HPDE6-E6E7 (cell line): Measurements from ENCODE around the gene HSPA12A.
A peak's percentile ranks its signal among the peaks of the same experiment; 100 is the strongest.

ENCODE experiments used
- DNase-seq: peaks from one replicate; pipeline ENCODE4 v3.0.0; 2011; ENCODE audit warnings: missing footprints; ENCODE audit errors: extremely low spot score

HSPA12A gene

DNA sequence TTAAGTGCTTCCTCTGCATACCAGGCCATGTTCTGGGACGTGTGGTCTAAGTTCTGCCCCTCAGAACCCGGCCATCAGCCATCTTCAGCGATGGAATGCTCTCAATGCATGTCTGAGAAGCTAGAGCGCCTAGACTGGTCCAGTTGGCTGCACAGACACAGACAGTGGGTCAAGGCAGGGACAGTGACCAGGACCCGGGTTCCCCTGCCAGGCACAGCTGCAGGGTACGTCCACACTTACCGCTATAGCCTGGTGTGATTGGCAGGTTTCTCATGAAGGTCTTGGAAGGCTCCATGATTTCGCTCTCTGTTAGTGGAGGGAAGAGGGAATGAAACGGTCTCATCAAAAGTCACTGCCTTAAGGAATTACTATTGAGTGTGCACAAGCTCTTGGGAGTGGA is 74.3 kb downstream of the HSPA12A start:
- no peak for DNase-seq

DNA sequence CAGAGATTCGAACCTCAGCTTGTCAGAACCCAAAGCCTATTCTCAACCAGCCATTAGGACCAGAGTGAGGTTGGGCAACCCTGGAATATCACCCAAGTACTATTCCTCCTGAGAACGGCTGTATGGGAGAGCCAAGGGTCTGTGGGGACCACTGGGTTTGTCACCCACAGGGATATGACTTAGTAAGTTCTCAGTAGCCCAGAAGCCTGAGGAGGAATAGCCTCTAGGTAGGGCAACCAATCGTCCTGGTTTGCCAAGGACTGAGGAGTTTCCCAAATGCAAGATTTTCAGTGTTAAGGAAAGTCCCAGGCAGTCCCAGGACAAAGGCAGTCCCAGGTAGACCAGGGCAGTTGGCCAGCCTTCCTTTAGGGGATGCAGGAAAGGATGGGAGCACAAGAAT is 74.9 kb downstream of the HSPA12A start:
- DNase-seq: no peak

DNA sequence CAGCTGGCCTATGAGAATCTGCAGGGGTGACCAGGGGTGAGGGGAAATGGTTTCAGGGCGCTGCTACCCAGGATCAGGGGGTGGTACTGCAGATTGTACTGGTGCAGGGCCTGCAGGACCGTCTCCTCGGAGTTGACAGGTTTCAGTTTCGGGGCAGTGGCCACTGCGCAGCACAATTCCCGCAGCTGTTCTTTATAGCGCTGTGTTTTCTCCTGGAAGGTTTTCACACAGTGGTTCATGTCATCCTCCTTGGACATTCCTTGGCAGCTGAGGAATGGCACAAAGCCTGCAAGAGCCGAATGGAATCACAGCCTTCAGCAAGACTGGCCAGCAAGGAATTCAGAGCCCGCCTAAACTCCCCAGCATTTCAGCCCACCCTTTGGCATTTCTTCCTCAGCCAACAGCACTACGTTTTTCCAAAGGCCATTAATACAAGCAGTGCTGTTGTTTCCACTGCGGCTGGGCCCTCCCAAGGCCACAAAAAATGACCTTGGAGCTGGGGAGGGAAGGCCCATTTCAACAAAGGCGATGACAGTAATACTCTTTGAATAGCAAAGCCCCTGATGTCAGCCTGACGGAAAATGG is 76.7 kb downstream of the HSPA12A start:
- DNase-seq: no peak

DNA sequence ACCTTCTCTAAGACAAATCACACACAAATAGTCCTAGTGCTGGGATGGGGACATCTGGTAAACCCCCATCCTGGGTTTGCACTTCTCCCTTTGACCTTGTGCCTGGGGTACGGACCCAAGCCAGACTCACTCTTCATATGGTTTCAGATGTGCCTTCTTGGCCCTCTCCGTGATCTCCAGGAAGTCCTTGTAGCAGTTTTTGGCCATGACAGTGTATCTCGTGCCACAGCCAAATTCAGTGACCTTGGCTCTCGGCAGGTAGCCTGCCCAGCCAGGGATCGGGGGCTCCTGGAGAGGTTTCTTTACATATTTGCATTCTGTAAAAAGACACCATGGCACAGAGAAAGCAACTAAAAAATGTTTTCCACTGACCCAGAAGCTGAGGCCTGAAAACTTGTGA is 77.7 kb downstream of the HSPA12A start:
- no peak for DNase-seq

DNA sequence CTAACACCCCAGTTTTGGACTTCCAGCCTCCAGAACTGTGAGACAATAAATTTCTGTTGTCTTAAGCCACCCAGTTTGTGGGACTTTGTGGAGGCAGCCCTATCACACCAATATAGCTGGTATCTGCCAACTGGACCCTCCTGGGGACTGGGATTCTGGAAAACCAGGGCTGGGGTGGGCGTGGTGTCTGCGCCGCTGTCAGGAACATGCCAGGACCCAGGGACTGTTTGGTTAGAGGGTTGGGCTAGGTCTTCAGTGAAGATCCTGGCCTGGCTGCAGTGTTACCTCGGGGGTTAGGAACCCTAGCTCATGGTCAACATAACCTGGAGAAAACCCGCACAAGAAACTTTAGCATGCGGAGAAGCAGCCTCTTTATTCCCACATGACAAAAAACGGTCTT is 79.0 kb downstream of the HSPA12A start:
- DNase-seq: no peak

DNA sequence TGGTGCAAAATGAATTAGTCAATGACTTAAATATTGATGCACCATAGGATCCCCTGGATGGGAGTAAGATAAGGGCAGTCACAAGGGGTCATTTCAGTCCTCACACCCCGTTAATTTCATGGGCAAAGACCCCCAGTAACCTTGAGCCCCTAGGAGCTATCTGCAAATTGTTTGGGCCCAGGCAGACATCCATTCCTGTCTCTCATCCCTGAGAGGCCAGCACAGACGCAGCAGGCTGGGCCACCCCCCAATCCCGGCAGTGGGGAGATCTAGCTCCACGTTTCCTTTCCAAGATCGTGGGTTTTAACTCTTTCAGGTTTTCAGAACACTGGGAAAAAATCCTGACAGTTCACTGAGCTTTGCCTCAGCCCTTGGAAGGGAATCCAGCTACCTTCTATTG is 81.5 kb downstream of the HSPA12A start:
- DNase-seq: no peak

DNA sequence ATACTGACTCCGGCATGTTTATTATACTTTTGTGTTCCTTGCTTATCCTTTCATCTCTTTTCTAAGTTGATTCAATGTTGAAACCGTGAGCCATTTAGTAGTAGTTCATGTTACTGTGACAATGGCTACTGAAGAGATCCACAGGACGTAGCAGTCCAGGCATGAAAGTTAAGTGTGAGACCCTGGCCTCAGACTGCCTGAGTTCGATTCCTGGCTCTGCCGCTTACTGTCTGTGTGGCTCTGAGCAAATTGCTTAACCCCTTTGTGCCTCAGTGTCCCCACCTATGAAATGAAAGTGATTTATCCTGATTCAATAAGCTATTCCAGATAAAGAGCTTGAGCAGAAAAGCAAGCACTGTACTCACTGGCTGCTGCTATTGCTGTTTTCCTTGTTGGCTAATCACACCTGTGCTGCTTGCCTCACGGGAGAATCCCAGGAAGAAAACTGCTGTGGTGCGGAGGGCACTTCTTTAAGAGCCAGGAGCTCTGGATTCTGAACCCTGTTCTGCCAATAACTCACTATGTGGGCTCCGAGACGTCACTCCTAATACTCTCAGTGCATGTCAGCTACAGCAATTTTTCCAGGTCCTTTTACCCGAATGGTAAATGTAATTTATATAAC is 83.2 kb downstream of the HSPA12A start:
- no peak for DNase-seq

DNA sequence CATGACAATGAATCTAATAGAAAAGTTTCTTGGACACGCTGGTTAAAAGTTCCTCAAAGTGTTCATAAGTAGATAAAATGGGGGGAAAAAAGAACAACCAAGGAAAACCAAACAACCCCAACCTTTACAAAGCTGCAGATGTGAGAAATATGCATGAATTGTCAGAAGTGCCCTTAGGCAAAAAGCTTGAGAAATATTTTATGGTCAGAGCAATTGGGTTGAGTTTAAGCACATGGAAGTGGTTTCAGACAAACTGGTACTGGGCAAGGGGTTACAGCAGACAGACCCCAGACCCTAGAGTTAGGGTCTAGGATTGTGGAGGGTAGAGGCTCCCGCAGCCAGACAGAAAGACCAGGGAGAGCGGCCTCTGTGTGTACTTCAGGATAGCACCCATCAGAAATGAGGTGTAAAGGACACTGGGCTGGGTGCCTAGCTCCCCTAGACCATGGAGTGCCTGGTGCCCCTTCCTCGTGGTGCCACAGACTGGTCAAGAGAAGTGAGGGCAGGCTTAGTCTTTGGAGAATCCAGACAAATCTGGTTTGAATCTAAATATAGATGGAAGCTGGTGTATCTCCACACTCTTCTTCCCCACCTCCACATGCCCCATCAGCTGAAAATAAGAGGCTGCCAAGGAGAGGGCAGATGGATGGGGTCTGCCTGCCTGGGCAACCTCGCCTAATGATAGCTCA is 84.4 kb downstream of the HSPA12A start:
- DNase-seq: no peak

DNA sequence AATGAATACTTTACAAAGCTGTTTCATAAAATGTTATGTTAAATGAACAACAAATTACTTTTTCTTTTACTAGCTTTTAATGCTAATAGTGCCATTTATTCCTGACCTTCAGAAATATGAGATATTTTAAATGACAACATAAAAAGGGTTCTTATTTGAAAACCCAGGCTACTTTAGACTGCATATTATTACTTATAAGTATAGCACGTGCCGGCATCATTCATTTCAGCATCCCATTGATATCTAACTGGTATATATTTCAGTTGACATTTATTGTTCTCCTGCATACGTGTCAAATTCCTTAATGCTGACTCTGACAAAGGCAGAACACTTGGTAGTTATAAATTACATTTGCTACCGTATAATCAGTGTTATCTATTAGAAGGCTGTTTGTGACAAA is 86.3 kb downstream of the HSPA12A start:
- no peak for DNase-seq

DNA sequence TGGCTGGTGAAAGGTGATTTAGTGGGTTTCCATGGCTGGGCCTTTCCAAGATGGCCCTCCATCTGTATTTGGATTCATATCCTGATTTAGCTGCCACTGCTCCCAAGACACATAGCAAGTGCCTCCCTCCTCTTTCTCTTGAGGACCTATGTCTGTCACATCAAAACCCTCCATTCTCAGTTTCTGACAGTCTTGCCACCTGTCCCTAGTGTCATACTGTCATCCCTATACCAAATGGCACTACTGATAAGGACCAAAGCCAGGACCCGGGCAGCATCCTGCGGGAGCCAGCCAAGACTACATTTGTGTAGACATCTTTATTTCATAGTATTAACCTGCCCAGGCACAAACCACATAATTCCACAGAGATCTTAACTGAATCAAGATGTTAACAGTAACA is 86.8 kb downstream of the HSPA12A start:
- DNase-seq: no peak

DNA sequence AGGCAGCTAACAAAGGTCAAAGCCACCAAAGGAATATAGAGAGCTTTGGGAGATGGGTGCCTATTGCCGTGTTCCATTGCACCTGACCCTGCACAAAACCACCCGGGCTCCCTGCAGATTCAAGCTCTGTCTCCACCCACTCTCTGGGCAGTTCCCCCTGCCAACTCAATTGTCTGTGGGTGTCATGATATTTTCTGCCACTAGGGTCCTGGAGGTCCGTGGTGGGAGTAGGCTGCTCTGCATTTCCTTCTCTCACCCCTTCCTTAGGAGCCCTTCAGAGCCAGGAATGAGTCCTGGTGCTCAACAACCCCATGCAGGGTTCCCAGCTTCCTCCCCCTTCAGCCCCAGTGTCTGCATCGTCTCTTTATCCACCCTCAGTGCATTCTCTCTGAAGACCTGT is 87.5 kb downstream of the HSPA12A start:
- no peak for DNase-seq

DNA sequence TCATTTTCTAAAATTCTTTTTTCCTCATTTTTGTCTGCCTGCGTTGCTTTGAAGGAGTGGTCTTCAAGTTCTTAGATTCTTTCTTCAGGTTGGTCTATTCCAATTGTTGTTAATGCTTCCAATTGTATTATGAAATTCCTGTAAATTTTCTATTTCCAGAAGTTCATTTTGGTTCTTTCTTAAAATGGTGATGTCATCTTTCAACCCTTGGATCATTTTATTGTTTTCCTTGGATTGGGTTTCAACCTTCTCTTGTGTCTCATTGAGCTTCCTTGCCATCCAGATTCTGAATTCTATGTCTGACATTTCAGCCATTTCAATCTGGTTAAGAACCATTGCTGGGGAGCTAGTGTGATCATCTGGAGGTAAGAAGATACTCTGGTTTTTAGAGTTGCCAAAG is 88.5 kb downstream of the HSPA12A start:
- DNase-seq: no peak

DNA sequence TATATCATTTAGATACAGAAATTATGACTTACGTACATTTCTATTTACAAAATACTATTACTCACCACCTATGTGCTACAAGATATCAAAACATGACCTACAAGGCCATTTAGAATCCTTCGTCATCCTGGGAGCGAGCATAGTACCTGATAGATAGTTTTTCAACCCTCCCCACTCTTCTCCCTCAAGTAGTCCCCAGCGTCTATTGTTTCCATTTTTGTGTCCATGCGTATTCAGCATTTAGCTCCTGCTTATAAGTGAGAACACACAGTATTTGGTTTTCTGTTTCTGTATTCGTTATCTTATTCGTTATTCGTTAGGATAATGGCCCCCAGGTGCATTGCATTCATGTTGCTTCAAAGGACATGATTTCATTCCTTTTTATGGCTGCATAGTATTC is 93.5 kb downstream of the HSPA12A start:
- no peak for DNase-seq

DNA sequence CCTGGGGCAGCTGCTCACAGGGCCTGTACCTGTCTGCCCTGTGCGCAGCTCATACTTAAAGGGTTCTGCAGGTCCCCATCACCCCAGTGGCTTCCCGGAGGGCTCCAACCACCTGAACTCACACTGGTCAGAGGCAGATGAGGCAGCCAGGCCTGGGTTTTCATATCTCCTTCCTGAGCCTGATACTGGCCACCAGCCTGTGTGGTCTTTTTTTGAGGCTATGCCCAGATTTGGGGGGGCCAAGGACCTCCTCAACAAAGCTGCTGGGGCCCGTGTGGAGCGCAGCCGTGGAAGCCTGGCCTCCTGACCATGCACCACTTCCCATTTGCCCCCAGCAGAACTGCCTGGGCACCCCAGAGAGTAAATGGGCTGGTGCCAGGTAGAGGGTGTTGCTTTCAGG is 95.9 kb downstream of the HSPA12A start:
- DNase-seq: no peak

DNA sequence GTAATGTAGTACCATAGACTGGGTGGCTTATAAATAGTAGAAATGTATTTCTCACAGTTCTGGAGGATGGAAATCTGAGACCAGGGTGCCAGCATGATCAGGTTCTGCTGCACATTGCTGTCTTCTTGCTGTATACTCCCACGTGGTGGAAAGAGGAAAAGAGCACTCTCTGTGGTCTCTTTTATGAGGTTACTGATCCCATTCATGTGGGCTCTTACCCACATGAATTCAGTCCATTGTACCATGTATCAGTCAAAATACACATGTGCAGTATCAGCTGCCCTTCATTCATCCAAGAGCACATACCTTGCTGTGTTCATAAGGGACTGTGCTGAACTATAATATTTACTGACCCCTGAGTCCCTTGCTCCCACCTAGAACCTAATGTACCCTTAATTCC is 104.5 kb downstream of the HSPA12A start:
- no peak for DNase-seq

DNA sequence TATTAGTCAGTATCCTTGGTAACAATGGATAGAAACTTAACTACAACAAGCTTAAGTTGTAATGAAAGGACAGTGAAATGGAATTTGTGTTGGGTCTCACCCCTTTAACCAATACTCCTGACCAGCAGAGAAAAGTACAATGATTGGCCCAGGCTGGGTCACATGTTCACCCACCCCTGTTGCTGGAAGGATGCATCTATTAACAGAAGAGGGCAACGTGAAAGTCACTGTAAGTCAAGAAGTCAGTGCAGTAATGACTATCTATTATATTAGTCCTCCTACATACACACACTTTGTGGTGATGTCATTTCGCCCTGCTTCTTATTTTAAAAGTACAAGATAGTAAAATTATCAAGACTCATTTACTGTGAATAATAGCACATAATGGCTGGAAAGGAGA is 105.4 kb downstream of the HSPA12A start:
- DNase-seq: no peak

DNA sequence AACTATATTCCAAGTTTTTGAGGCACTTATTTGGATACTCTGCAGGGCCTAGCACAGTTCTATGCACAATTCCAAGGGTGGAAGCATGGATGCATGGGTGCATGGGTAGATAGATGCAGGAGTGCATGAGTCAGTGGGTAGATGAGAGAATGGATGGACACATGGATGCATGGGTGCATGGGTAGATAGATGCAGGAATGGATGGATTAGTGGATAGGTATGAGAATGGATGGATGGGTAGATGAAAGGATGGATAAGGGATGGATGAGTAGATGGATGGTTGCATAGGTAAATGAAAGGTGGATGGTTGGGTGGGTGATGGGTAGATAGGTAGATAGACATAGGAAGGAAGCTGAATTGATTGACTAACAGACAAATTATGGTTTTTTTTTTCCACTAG is 106.0 kb downstream of the HSPA12A start:
- DNase-seq: no peak

DNA sequence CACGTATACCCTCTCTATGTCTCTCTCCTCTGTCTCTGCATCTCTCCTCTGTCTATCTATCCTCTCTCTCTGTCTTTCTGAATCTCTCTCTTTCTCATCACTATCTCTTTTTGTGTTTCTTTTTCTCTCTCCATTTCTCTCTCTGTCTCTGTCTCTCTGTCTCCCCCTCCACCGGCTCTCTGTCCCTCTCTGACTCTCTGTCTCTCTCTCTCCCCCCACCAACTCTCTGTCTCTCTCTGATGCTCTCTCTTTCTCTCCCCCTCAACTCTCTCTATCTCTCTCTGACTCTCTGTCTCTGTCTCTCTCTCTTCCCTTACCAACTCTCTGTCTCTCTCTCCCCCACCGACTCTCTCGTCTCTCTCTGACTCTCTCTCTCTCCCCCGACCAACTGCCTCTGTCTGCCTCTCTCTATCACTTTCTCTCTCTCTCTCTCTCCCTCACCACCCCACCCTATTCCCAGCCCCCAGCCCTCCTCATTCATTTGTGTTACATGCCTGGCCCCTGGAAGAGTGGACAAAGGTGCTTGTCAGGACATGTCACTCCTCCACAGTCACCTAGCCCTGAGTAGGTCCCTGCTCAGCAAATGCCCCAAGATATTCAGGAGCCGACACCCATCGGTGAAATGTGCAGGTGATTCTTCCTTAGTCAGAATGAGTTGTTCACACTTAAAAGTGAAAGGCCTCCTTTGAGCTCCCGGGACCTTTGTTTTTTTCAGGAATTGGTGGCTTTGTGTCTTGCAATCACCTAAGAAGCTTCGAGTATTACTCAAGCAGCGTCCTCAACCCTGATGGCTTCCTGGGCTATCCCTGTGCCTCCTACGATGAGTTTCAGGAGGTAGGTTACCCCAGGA is 108.0 kb downstream of the HSPA12A start:
- DNase-seq: peak; percentile 23

DNA sequence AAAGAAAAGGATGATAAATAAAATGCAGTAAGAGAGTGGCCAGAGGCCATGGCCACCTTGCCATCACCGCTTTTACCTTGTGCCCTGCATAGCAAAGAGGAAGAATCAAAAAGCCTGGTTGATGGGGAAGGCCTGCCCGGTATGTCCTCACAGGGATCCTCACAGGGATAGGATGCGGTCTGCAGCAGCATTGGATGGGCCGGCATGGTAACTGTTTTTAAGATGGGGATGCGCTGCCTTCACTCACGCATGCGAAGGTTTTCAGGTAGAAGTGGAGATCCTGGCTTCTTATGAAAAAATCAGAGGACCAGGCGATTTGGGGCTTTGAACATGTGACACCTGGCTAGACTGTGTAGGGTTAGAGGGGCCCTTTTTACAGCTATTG is 109.2 kb downstream of the HSPA12A start:
- no peak for DNase-seq

DNA sequence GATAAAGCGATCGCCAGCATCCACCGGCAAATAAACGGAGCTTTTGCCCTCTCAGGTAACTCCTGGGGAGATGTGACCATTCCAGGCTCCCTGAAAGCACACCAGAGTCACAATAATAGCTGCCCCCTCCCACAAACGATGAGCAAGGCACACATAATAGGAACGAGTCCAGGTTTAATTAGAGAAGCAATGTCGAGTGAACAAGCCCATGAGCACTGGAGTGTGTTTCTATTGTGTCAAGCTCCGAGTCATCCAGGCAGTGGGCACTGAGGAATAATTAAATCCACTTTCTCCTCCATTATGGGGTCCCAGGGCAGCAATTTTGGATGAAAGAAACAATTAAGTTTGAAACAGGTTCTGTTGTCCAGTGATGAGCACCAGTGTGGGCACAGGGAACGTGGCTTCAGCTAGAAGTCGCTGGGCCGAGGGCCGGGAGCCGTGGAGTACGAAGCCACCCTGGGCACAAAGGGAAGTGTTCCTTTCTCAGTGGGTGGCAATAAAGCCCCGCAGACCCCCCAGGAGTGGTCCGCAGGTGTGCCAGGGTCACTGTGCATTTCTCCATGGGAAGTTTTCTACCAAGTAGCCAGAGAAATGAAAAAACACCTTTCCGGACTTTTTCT is 109.7 kb downstream of the HSPA12A start:
- no peak for DNase-seq

DNA sequence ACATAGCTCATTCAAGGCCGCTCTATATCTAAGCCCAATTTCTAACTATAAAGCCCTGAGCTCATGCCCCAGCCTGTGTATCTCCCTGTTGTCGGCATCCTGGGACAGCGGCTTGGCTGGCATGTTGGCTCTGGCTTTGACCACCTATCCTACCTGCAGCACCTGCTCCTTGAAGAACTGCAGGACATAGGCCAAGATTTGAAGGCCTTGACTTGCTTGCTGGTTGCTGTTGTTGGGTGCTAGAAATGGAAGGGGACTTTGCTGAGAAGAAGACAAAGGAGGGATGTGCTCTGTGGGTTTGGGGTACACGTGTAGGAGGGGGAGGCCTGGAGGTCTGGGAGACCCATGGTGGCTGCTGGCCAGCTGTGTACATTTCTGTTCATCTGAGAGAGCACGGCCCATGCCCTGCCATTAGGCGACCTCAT is 110.5 kb downstream of the HSPA12A start:
- no peak for DNase-seq

DNA sequence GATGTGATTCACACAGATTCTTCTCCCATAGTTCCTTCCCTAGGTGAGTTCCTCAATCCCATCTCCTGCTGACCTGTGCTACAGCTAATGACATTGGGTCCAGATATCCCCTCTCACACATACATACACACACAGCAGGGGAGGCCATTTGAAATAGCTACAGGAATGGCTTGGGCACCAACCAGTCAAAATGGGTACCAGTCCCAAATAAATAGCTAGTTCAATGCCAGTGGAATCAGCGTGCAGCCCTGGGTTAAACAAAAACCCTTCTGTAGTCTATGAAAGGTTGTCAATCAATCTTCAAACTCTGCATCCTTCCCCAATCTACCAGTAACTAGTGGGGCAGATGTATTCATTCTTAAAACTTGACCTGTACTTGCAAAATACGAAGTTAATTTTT is 112.3 kb downstream of the HSPA12A start:
- no peak for DNase-seq
